Caco-2 (cell line): ENCODE results near the gene CALD1. TPM values are rescaled to one million over a fixed set of nuclear protein-coding genes. Genes with fewer than 3 reads are reported as not detected.

ENCODE experiments used
- BruUV-seq: library from RNA; stranded (reverse); fragments of 400-500 nt; replicated peaks from 2 replicates; lab custom pipeline; 2021; lab: Mats Ljungman, UMichigan
- CTCF ChIA-PET: fragments of 300-600 bp; sonication (Branson Sonifier 250); formaldehyde crosslinking; loops from one replicate; lab custom pipeline; 2022; ENCODE audit warnings: antibody characterized with exemption; lab: Charles Lee
- POLR2A ChIA-PET: fragments of 300-600 bp; sonication (Branson Sonifier 250); formaldehyde crosslinking; loops from one replicate; lab custom pipeline; 2022; ENCODE audit warnings: antibody characterized with exemption; lab: Charles Lee
- DNase-seq, 2 experiments: peaks; one replicate each; pipeline versions ENCODE4 v3.0.0 to v3.0.0-alpha.2; 2020 to 2022
- H3K27me3 ChIP-seq: replicated peaks from 2 replicates; pipeline ENCODE4 v1.6.0; 2011; ENCODE audit warnings: low read length; ENCODE audit not compliant: control insufficient read depth, insufficient read depth
- H3K36me3 ChIP-seq: 2 replicates; pipeline ENCODE4 v1.5.1; 2011; ENCODE audit warnings: low read length; ENCODE audit not compliant: control insufficient read depth, insufficient read depth
- H3K4me1 ChIP-seq: fragments of 250-450 bp; sonication (Bioruptor Pico); 2 replicates; pipeline ENCODE4 v1.5.1; 2020; ENCODE audit warnings: mild to moderate bottlenecking
- H3K4me3 ChIP-seq: 2 replicates; pipeline ENCODE4 v1.5.1; 2011; ENCODE audit warnings: low read depth, mild to moderate bottlenecking, control low read depth, low read length
- H3K9me3 ChIP-seq: fragments of 250-450 bp; sonication (Bioruptor Pico); 2 replicates; pipeline ENCODE4 v1.5.1; 2020; ENCODE audit warnings: mild to moderate bottlenecking, moderate library complexity
- H3K27ac Mint-ChIP-seq: one replicate; pipeline ENCODE4 v1.8.0; 2022; ENCODE audit warnings: mixed read lengths; ENCODE audit not compliant: unreplicated experiment
- H3K27me3 Mint-ChIP-seq: one replicate; pipeline ENCODE4 v1.8.0; 2022; ENCODE audit warnings: mixed read lengths; ENCODE audit not compliant: insufficient read depth, unreplicated experiment
- H3K36me3 Mint-ChIP-seq: one replicate; pipeline ENCODE4 v1.8.0; 2022; ENCODE audit warnings: mild to moderate bottlenecking, mixed read lengths; ENCODE audit not compliant: insufficient read depth, unreplicated experiment
- H3K4me1 Mint-ChIP-seq: one replicate; pipeline ENCODE4 v1.8.0; 2022; ENCODE audit warnings: low read depth, mixed read lengths; ENCODE audit not compliant: unreplicated experiment
- H3K4me3 Mint-ChIP-seq: one replicate; pipeline ENCODE4 v1.8.0; 2022; ENCODE audit warnings: mild to moderate bottlenecking, moderate library complexity, mixed read lengths; ENCODE audit not compliant: unreplicated experiment
- H3K9me3 Mint-ChIP-seq: one replicate; pipeline ENCODE4 v1.8.0; 2022; ENCODE audit warnings: mixed read lengths; ENCODE audit not compliant: unreplicated experiment
- intact Hi-C: fragments of 100-400 bp; cut with micrococcal nuclease; formaldehyde crosslinking; loops from one replicate; pipeline ENCODE4 v1.10.0; 2022; ENCODE audit not compliant: unreplicated experiment
- total RNA-seq: library from RNA; stranded (reverse); gene quantifications from 2 replicates; pipeline ENCODE4 v1.2.3, GENCODE V29; 2022
- TF ChIP-seq, protein P1 (sequence below), 2 experiments: fragments of 200-600 bp in 1 of 2; IDR thresholded peaks; 1 replicate in 1 of 2; 2 replicates in 1 of 2; pipeline versions ENCODE4 v1.5.1 to v1.8.0; 2011 to 2022; ENCODE audit warnings: antibody characterized with exemption in 1 of 2, control low read depth in 1 of 2, inconsistent platforms in 1 of 2, low read depth in 1 of 2, low read length in 1 of 2, mild to moderate bottlenecking in 1 of 2, moderate library complexity in 1 of 2; ENCODE audit not compliant: insufficient read depth in 1 of 2, severe bottlenecking in 1 of 2, unreplicated experiment in 1 of 2

Gene CALD1
- total RNA-seq, 1 experiment from 2014 or later = 155 TPM

DNA sequence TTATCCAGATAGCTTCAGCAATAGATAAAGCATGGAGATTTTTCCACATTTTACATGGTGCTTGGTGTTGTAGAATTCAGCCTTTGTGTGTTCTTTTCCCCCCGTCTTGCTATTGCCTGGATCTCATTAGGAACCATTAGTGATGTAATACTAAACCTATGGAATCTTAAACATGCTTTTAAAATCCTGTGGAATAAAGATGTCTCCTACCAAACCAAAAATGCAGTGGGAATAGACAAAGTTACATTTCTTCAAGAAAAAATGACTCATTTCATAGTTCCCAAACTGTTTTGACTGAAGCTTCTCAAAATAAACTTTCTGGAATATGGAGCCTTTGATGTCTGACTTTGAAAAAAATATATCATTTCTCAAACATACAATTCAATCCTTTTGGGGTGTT is 44.0 kb downstream of the CALD1 start:
- no peaks in the 10 kb centered on the region for H3K4me1 Mint-ChIP-seq
- TF ChIP-seq, protein P1, sequence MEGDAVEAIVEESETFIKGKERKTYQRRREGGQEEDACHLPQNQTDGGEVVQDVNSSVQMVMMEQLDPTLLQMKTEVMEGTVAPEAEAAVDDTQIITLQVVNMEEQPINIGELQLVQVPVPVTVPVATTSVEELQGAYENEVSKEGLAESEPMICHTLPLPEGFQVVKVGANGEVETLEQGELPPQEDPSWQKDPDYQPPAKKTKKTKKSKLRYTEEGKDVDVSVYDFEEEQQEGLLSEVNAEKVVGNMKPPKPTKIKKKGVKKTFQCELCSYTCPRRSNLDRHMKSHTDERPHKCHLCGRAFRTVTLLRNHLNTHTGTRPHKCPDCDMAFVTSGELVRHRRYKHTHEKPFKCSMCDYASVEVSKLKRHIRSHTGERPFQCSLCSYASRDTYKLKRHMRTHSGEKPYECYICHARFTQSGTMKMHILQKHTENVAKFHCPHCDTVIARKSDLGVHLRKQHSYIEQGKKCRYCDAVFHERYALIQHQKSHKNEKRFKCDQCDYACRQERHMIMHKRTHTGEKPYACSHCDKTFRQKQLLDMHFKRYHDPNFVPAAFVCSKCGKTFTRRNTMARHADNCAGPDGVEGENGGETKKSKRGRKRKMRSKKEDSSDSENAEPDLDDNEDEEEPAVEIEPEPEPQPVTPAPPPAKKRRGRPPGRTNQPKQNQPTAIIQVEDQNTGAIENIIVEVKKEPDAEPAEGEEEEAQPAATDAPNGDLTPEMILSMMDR (IDR thresholded peaks at IDR 0.05; ENCODE audit: insufficient read depth in 1 of 2, low read depth in 1 of 2, low read length in 1 of 2, severe bottlenecking in 1 of 2, unreplicated experiment in 1 of 2) = no peak
- POLR2A ChIA-PET = no interaction called here
- Histone ChIP-seq H3K4me1 (no peaks in the 10 kb centered on the region), H3K36me3 (no peaks in the 10 kb centered on the region), H3K27me3 (no peaks in the 10 kb centered on the region), H3K4me3 (no peak overlapping the region), H3K9me3 (no peaks in the 10 kb centered on the region)
- H3K27me3 Mint-ChIP-seq = no peaks in the 10 kb centered on the region
- no peak for DNase-seq
- no peaks in the 10 kb centered on the region for H3K9me3 Mint-ChIP-seq
- peaks cover 15% of the 10 kb centered on the region for H3K36me3 Mint-ChIP-seq
- intact Hi-C loops = no loop called here
- no TSS peak for BruUV-seq
- H3K27ac Mint-ChIP-seq = no peak overlapping the region
- CTCF ChIA-PET = no interaction called here
- no peak overlapping the region for H3K4me3 Mint-ChIP-seq

DNA sequence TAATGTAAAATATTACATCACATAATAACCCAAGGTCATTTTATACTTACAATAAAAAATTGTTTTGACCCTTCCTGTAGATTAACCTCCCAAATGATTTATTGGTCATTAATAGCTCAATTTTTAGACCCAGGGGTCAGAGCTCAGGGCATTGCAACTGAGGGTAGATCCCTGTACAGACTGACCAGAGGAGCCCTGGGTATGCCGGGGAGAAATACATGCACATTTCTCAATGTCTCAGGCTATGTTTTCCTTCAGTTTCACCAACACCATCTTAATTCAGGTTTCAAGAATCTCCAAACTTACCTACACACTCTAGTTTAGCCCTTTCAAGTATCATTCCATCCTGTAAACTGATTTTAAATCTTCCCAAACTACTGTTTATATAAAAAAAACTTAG is 46.2 kb downstream of the CALD1 start:
- no peaks in the 10 kb centered on the region for H3K36me3 ChIP-seq
- no peak for DNase-seq
- POLR2A ChIA-PET = no interaction called here
- H3K4me3 ChIP-seq = no peak overlapping the region
- H3K36me3 Mint-ChIP-seq = peaks cover 6% of the 10 kb centered on the region
- BruUV-seq = no TSS peak
- H3K9me3 ChIP-seq = no peaks in the 10 kb centered on the region
- H3K9me3 Mint-ChIP-seq = no peaks in the 10 kb centered on the region
- H3K27me3 ChIP-seq = no peaks in the 10 kb centered on the region
- no peak overlapping the region for H3K4me3 Mint-ChIP-seq
- H3K4me1 ChIP-seq = no peaks in the 10 kb centered on the region
- TF ChIP-seq, protein P1 (IDR thresholded peaks at IDR 0.05; ENCODE audit: insufficient read depth in 1 of 2, low read depth in 1 of 2, low read length in 1 of 2, severe bottlenecking in 1 of 2, unreplicated experiment in 1 of 2) = no peak
- no peak overlapping the region for H3K27ac Mint-ChIP-seq
- intact Hi-C loops = no loop called here
- CTCF ChIA-PET = no interaction called here
- peaks cover 6% of the 10 kb centered on the region for H3K4me1 Mint-ChIP-seq
- H3K27me3 Mint-ChIP-seq = no peaks in the 10 kb centered on the region

DNA sequence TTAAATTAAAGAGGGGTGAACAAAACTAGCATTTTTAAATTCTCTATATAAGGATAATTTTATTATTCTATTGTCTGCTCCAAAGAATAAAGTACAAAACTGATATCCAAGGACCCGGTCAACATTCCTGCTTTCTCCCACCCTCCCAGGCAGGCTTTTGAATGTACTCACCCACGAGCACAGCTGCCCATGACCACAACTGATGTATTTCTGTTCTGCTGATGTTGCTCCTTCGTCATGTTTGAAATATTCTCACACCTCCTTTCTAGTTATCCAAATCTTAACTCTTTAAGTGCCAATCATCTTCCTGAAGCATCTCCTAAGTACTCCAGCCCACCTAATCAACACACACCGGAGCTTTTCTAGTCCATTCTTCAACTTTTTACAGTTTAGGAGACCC is 46.7 kb downstream of the CALD1 start:
- TF ChIP-seq, protein P1 (IDR thresholded peaks at IDR 0.05; ENCODE audit: insufficient read depth in 1 of 2, low read depth in 1 of 2, low read length in 1 of 2, severe bottlenecking in 1 of 2, unreplicated experiment in 1 of 2) = no peak
- Histone ChIP-seq H3K36me3 (no peaks in the 10 kb centered on the region), H3K4me1 (no peaks in the 10 kb centered on the region), H3K9me3 (no peaks in the 10 kb centered on the region), H3K27me3 (no peaks in the 10 kb centered on the region), H3K4me3 (no peak overlapping the region)
- intact Hi-C loops = no loop called here
- Mint-ChIP-seq H3K4me3 (no peak overlapping the region), H3K27me3 (no peaks in the 10 kb centered on the region), H3K36me3 (peaks cover 6% of the 10 kb centered on the region), H3K27ac (no peak overlapping the region), H3K4me1 (peaks cover 6% of the 10 kb centered on the region), H3K9me3 (no peaks in the 10 kb centered on the region)
- ChIA-PET CTCF (no interaction called here), POLR2A (no interaction called here)
- no TSS peak for BruUV-seq
- DNase-seq = no peak
